ENCODE results near the gene IGF1R. TPM values are rescaled to one million over a fixed set of nuclear protein-coding genes. Genes with fewer than 3 reads are reported as not detected.

The IGF1R gene
- total RNA-seq, 1 experiment from 2014 or later, result 16.3 TPM

DNA sequence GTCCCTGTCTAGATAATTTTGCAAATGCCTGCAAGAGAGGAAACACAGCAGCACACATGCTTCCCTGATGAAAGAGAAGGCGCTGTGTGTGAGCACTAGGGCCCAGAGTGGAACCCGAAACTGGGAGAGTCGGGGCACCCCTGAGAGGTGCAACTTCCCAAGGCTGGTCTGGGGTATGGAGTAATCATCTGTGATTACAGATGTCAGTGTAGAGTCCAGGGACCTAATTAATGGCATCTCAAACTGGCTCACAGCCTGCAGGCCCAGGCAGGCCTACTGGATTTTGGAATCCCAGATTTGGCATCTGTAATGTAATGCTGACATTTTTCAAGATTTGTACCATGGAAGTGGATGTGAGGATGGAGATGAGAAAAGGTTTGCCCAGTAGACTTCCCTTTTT lies 329.8 kb downstream of the IGF1R start (continued):
- TF ChIP-seq POLR2AphosphoS5 (IDR thresholded peaks at IDR 0.05; ENCODE audit: low read depth, low read length) (no peak), CBX3 (IDR thresholded peaks at IDR 0.05; ENCODE audit: low read depth) (no peak), ELF1 (IDR thresholded peaks at IDR 0.05; ENCODE audit: borderline replicate concordance, low read depth) (no peak), YY1 (IDR thresholded peaks at IDR 0.05; ENCODE audit: extremely low read depth, insufficient replicate concordance, low read depth, low read length) (no peak), RAD21 (IDR thresholded peaks at IDR 0.05; ENCODE audit: low read depth) (no peak), EZH2 (IDR thresholded peaks at IDR 0.05) (no peak)
- TF ChIP-seq, protein P1, sequence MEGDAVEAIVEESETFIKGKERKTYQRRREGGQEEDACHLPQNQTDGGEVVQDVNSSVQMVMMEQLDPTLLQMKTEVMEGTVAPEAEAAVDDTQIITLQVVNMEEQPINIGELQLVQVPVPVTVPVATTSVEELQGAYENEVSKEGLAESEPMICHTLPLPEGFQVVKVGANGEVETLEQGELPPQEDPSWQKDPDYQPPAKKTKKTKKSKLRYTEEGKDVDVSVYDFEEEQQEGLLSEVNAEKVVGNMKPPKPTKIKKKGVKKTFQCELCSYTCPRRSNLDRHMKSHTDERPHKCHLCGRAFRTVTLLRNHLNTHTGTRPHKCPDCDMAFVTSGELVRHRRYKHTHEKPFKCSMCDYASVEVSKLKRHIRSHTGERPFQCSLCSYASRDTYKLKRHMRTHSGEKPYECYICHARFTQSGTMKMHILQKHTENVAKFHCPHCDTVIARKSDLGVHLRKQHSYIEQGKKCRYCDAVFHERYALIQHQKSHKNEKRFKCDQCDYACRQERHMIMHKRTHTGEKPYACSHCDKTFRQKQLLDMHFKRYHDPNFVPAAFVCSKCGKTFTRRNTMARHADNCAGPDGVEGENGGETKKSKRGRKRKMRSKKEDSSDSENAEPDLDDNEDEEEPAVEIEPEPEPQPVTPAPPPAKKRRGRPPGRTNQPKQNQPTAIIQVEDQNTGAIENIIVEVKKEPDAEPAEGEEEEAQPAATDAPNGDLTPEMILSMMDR (IDR thresholded peaks at IDR 0.05 in 2 of 3, conservative IDR thresholded peaks at IDR 0.05 in 1 of 3; ENCODE audit: borderline replicate concordance in 1 of 3, insufficient read depth in 1 of 3, low read depth in 2 of 3, low read length in 2 of 3), result no peak

DNA sequence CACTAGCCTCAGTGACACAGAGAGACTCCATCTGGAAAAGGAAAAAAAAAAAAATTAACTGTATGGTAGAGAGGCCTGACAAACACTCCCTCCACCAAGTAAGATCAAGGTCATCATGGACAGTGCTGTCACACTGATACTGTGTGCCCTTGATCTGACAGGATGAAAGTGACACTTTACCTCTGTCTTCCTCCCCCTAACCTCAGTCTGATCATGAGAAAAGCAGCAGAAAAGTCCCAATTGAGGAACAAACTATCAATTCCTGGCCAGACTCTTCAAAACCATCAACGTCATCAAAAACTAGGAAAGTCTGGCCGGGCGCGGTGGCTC lies 332.5 kb downstream of the IGF1R start:
- ChIA-PET POLR2A (no interaction called here), CTCF (no interaction called here), RAD21 (ENCODE audit: low non-redundant PET in 1 of 2, low total read pairs in 2 of 2, uncharacterized antibody in 2 of 2, unreplicated experiment in 2 of 2) (no interaction called here)
- H3K27me3 ChIP-seq (ENCODE audit: insufficient read depth, low read length), result no peaks in the 10 kb centered on the region
- no peak overlapping the region for H2AFZ ChIP-seq (ENCODE audit: low read depth, low read length, poor library complexity, severe bottlenecking)
- no peak for DNase-seq (ENCODE audit: low read depth, low spot score)
- ATAC-seq, result no peak
- intact Hi-C loops (cut with micrococcal nuclease), result no loop called here
- peaks cover 0 to under 1% of the 10 kb centered on the region in 2 experiments; a peak in 1 of 4 replicates for H3K9me3 ChIP-seq (ENCODE audit: control insufficient read depth in 1 of 2, insufficient read depth in 1 of 2, low read depth in 1 of 2, low read length in 2 of 2)
- H3K4me1 ChIP-seq (ENCODE audit: control insufficient read depth in 1 of 2, insufficient read depth in 2 of 2, low read length in 2 of 2), result peaks cover 5 to 9% of the 10 kb centered on the region in 2 experiments; a peak in 3 of 4 replicates
- TF ChIP-seq, protein P1 (IDR thresholded peaks at IDR 0.05 in 2 of 3, conservative IDR thresholded peaks at IDR 0.05 in 1 of 3; ENCODE audit: borderline replicate concordance in 1 of 3, insufficient read depth in 1 of 3, low read depth in 2 of 3, low read length in 2 of 3), result no peak
- TF ChIP-seq CBX3 (IDR thresholded peaks at IDR 0.05; ENCODE audit: low read depth) (no peak), JUND (IDR thresholded peaks at IDR 0.05) (no peak), RAD21 (IDR thresholded peaks at IDR 0.05; ENCODE audit: low read depth) (no peak), TCF7L2 (IDR thresholded peaks at IDR 0.05; ENCODE audit: borderline replicate concordance, extremely low read depth, insufficient read depth, insufficient read length) (no peak), POLR2A (IDR thresholded peaks at IDR 0.05; ENCODE audit: borderline replicate concordance, extremely low read depth, insufficient read depth, insufficient read length) (no peak), ELF1 (IDR thresholded peaks at IDR 0.05; ENCODE audit: borderline replicate concordance, low read depth) (no peak), EZH2 (IDR thresholded peaks at IDR 0.05) (no peak)
- TF ChIP-seq, protein P2, sequence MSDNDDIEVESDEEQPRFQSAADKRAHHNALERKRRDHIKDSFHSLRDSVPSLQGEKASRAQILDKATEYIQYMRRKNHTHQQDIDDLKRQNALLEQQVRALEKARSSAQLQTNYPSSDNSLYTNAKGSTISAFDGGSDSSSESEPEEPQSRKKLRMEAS (IDR thresholded peaks at IDR 0.05), result no peak
- TF ChIP-seq, protein P3, sequence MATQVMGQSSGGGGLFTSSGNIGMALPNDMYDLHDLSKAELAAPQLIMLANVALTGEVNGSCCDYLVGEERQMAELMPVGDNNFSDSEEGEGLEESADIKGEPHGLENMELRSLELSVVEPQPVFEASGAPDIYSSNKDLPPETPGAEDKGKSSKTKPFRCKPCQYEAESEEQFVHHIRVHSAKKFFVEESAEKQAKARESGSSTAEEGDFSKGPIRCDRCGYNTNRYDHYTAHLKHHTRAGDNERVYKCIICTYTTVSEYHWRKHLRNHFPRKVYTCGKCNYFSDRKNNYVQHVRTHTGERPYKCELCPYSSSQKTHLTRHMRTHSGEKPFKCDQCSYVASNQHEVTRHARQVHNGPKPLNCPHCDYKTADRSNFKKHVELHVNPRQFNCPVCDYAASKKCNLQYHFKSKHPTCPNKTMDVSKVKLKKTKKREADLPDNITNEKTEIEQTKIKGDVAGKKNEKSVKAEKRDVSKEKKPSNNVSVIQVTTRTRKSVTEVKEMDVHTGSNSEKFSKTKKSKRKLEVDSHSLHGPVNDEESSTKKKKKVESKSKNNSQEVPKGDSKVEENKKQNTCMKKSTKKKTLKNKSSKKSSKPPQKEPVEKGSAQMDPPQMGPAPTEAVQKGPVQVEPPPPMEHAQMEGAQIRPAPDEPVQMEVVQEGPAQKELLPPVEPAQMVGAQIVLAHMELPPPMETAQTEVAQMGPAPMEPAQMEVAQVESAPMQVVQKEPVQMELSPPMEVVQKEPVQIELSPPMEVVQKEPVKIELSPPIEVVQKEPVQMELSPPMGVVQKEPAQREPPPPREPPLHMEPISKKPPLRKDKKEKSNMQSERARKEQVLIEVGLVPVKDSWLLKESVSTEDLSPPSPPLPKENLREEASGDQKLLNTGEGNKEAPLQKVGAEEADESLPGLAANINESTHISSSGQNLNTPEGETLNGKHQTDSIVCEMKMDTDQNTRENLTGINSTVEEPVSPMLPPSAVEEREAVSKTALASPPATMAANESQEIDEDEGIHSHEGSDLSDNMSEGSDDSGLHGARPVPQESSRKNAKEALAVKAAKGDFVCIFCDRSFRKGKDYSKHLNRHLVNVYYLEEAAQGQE (IDR thresholded peaks at IDR 0.05; ENCODE audit: low read depth), result no peak
- TF ChIP-seq, protein P4, sequence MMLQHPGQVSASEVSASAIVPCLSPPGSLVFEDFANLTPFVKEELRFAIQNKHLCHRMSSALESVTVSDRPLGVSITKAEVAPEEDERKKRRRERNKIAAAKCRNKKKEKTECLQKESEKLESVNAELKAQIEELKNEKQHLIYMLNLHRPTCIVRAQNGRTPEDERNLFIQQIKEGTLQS (IDR thresholded peaks at IDR 0.05), result no peak
- H4K20me1 ChIP-seq (ENCODE audit: insufficient read depth), result no peaks in the 10 kb centered on the region
- H3K9ac ChIP-seq (ENCODE audit: low read length), result no peak overlapping the region
- H3K9me2 ChIP-seq (ENCODE audit: insufficient read depth), result no peaks in the 10 kb centered on the region
- no peak overlapping the region for H3K4me2 ChIP-seq (ENCODE audit: low read length)
- no TSS peak for BruUV-seq (replicated peaks)
- H3K79me2 ChIP-seq (ENCODE audit: insufficient read depth, low read length), result no peaks in the 10 kb centered on the region
- no peak overlapping the region for H3K27ac ChIP-seq (ENCODE audit: low read depth, low read length)
- no peaks in the 10 kb centered on the region for H3K36me3 ChIP-seq (ENCODE audit: control insufficient read depth in 1 of 2, insufficient read depth in 2 of 2, low read length in 2 of 2)
- H3K4me3 ChIP-seq (replicated peaks in 1 of 2; ENCODE audit: low read depth in 1 of 2, low read length in 2 of 2), result no peak overlapping the region
